Keratinocyte (primary cell): Measurements from ENCODE around the gene ORMDL3. TPM values are rescaled to one million over a fixed set of nuclear protein-coding genes. Genes with fewer than 3 reads are reported as not detected.

Source experiments
- DNase-seq: peaks from one replicate; pipeline ENCODE4 v3.0.0-alpha.2; 2011; ENCODE audit warnings: low read depth, missing footprints, low spot score
- FAIRE-seq: peaks from 2 replicates; lab custom pipeline; 2011; peaks lifted over from hg19 to GRCh38; lab: Jason Lieb, UNC
- H2AFZ ChIP-seq: 2 replicates; pipeline ENCODE4 v1.6.0; 2012; ENCODE audit warnings: low read length, control low read depth, inconsistent platforms; ENCODE audit not compliant: control insufficient read depth
- H3K27ac ChIP-seq: 2 replicates; pipeline ENCODE4 v1.5.1; 2011; ENCODE audit warnings: low read length; ENCODE audit not compliant: control insufficient read depth, insufficient read depth
- H3K27me3 ChIP-seq: 3 replicates; pipeline ENCODE4 v1.6.0; 2011; ENCODE audit warnings: low read length; ENCODE audit not compliant: control insufficient read depth, insufficient read depth; ENCODE audit errors: extremely low read depth
- H3K36me3 ChIP-seq, 2 experiments: 2 replicates in 1 of 2; 3 replicates in 1 of 2; pipeline ENCODE4 v1.5.1; 2011; ENCODE audit warnings: low read length in 2 of 2, mild to moderate bottlenecking in 1 of 2; ENCODE audit not compliant: control insufficient read depth in 2 of 2, insufficient read depth in 2 of 2; ENCODE audit errors: extremely low read depth in 1 of 2
- H3K4me1 ChIP-seq: 3 replicates; pipeline ENCODE4 v1.5.1; 2011; ENCODE audit warnings: low read length; ENCODE audit not compliant: control insufficient read depth, insufficient read depth; ENCODE audit errors: extremely low read depth
- H3K4me2 ChIP-seq: 3 replicates; pipeline ENCODE4 v1.6.0; 2011; ENCODE audit warnings: low read depth, low read length; ENCODE audit not compliant: control insufficient read depth, insufficient read depth; ENCODE audit errors: extremely low read depth
- H3K4me3 ChIP-seq, 3 experiments: fragments of 200-600 bp in 1 of 3; sonication (generic) in 1 of 3; 2 replicates in 2 of 3; 3 replicates in 1 of 3; pipeline ENCODE4 v1.5.1; 2011 to 2016; ENCODE audit warnings: low read length in 3 of 3, mild to moderate bottlenecking in 3 of 3, control low read depth in 2 of 3, inconsistent platforms in 1 of 3, low read depth in 1 of 3, mixed read lengths in 1 of 3, mixed run types in 1 of 3, moderate library complexity in 1 of 3; ENCODE audit not compliant: control insufficient read depth in 2 of 3, insufficient read depth in 2 of 3; ENCODE audit errors: extremely low read depth in 1 of 3
- H3K79me2 ChIP-seq: 2 replicates; pipeline ENCODE4 v1.6.0; 2012; ENCODE audit warnings: low read length; ENCODE audit not compliant: control insufficient read depth, insufficient read depth
- H3K9ac ChIP-seq: 3 replicates; pipeline ENCODE4 v1.6.0; 2011; ENCODE audit warnings: low read length; ENCODE audit not compliant: control insufficient read depth, insufficient read depth; ENCODE audit errors: extremely low read depth
- H3K9me1 ChIP-seq: 3 replicates; pipeline ENCODE4 v1.6.0; 2011; ENCODE audit warnings: low read length; ENCODE audit not compliant: control insufficient read depth, insufficient read depth; ENCODE audit errors: extremely low read depth
- H3K9me3 ChIP-seq: 2 replicates; pipeline ENCODE4 v1.5.1; 2012; ENCODE audit warnings: low read depth, low read length; ENCODE audit not compliant: control insufficient read depth
- H4K20me1 ChIP-seq: 3 replicates; pipeline ENCODE4 v1.6.0; 2011; ENCODE audit warnings: low read length; ENCODE audit not compliant: control insufficient read depth, insufficient read depth; ENCODE audit errors: extremely low read depth
- CTCF ChIP-seq, 3 experiments: IDR thresholded peaks in 1 of 3; conservative IDR thresholded peaks in 1 of 3; optimal IDR thresholded peaks in 1 of 3; 2 replicates in 2 of 3; 3 replicates in 1 of 3; pipeline versions ENCODE3 to v1.5.1; 2011; ENCODE audit warnings: low read length in 3 of 3, mild to moderate bottlenecking in 3 of 3, moderate library complexity in 2 of 3, control low read depth in 1 of 3, inconsistent platforms in 1 of 3; ENCODE audit not compliant: insufficient read depth in 2 of 3; ENCODE audit errors: extremely low read depth in 1 of 3
- EZH2 ChIP-seq: IDR thresholded peaks from one replicate; pipeline ENCODE4 v1.6.1; 2012; ENCODE audit warnings: inconsistent platforms, mild to moderate bottlenecking, low read length, moderate library complexity
- dilution Hi-C: fragments of 300-500 bp; cut with MboI; formaldehyde crosslinking; loops from one replicate; pipeline ENCODE4 v1.7.0; 2020; ENCODE audit warnings: low sequenced_read_pairs; ENCODE audit not compliant: extremely low pct_ligation_motif_present
- polyA plus RNA-seq, 5 experiments: library from polyadenylated mRNA; depleted of rRNA in 3 of 5; stranded (reverse) in 3 of 5; stranded (forward) in 1 of 5; unstranded in 1 of 5; fragments of >200 nt; gene quantifications; 1 replicate in 1 of 5; 2 replicates in 3 of 5; 3 replicates in 1 of 5; pipeline versions ENCODE4 v1.2.1 to v1.2.3, GENCODE V29; 2011 to 2012; ENCODE audit warnings: missing spikeins in 2 of 5, low read depth in 1 of 5, low replicate concordance in 1 of 5

The ORMDL3 gene
- polyA plus RNA-seq, 1 donor (not counting 4 experiments of a cell fraction or from before 2014, with no cell fraction given): 36.3 TPM

- no peak for TF ChIP-seq CTCF (optimal IDR thresholded peaks at IDR 0.05 in 1 of 3, IDR thresholded peaks at IDR 0.05 in 1 of 3, conservative IDR thresholded peaks at IDR 0.05 in 1 of 3; ENCODE audit: extremely low read depth in 1 of 3, insufficient read depth in 2 of 3, low read length in 3 of 3)
- no peak for TF ChIP-seq EZH2
- DNase-seq: no peak
- Histone ChIP-seq H3K4me3 (no peak within 1 kb of the TSS), H3K27me3 (no peaks in the 10 kb centered on the region), H3K9me3 (no peaks in the 10 kb centered on the region), H3K9me1 (no peaks in the 10 kb centered on the region), H3K27ac (no peak within 1 kb of the TSS), H3K4me2 (no peak within 1 kb of the TSS), H3K36me3 (no peaks in the 10 kb centered on the region), H2AFZ (no peak within 1 kb of the TSS), H3K4me1 (peaks cover 25% of the 10 kb centered on the region), H4K20me1 (no peaks in the 10 kb centered on the region), H3K79me2 (no peaks in the 10 kb centered on the region), H3K9ac (no peak within 1 kb of the TSS)
- dilution Hi-C loops: no loop called here
- FAIRE-seq: no peak
Measured at GRCh38 chr17:39962642-39963220, 35.3 kb upstream of the ORMDL3 start, which contains the start of gene GSDMA. Gene GSDMA, plus strand, starts transcription at chr17:39963004. Its CDS starts 2,684 bp downstream, at chr17:39965688.

GRCh38 chr17:39960524-39961041 is 33.2 kb upstream of the ORMDL3 start:
- Histone ChIP-seq H3K9me1 (no peaks in the 10 kb centered on the region), H3K9me3 (no peaks in the 10 kb centered on the region), H3K9ac (no peak overlapping the region), H3K4me3 (no peak overlapping the region), H3K36me3 (no peaks in the 10 kb centered on the region), H4K20me1 (no peaks in the 10 kb centered on the region), H2AFZ (no peak overlapping the region), H3K4me2 (no peak overlapping the region), H3K27ac (no peak overlapping the region), H3K27me3 (no peaks in the 10 kb centered on the region), H3K4me1 (peaks cover 13% of the 10 kb centered on the region), H3K79me2 (no peaks in the 10 kb centered on the region)
- no peak for DNase-seq
- TF ChIP-seq EZH2: no peak
- TF ChIP-seq CTCF (optimal IDR thresholded peaks at IDR 0.05 in 1 of 3, IDR thresholded peaks at IDR 0.05 in 1 of 3, conservative IDR thresholded peaks at IDR 0.05 in 1 of 3; ENCODE audit: extremely low read depth in 1 of 3, insufficient read depth in 2 of 3, low read length in 3 of 3): no peak
- dilution Hi-C loops: no loop called here
- FAIRE-seq: no peak
